Neural progenitor cell (in vitro differentiated cells): ENCODE results near the gene CYB5R3. TPM values are rescaled to one million over a fixed set of nuclear protein-coding genes. Genes with fewer than 3 reads are reported as not detected.

Experiments
- DNase-seq: peaks from one replicate; pipeline ENCODE4 v3.0.0-alpha.2; 2016; ENCODE audit warnings: low spot score
- H2AFZ ChIP-seq: fragments of 200-600 bp; sonication (generic); replicated peaks from 2 replicates; pipeline ENCODE4 v1.6.1; 2016; ENCODE audit warnings: antibody characterized with exemption
- H3F3A ChIP-seq: fragments of 200-600 bp; sonication (generic); 2 replicates; pipeline ENCODE4 v1.6.1; 2016; ENCODE audit warnings: antibody characterized with exemption, low read depth
- H3K27ac ChIP-seq: fragments of 200-600 bp; sonication (generic); 2 replicates; pipeline ENCODE4 v1.5.1; 2016; ENCODE audit warnings: mild to moderate bottlenecking
- H3K27me3 ChIP-seq: fragments of 200-600 bp; sonication (generic); 2 replicates; pipeline ENCODE4 v1.6.1; 2016; ENCODE audit warnings: mild to moderate bottlenecking, moderate library complexity
- H3K36me3 ChIP-seq: fragments of 200-600 bp; sonication (generic); 2 replicates; pipeline ENCODE4 v1.5.1; 2016
- H3K4me1 ChIP-seq: fragments of 200-600 bp; sonication (generic); 2 replicates; pipeline ENCODE4 v1.6.1; 2016; ENCODE audit warnings: mixed run types
- H3K4me2 ChIP-seq: fragments of 200-600 bp; sonication (generic); 2 replicates; pipeline ENCODE4 v1.6.1; 2016
- H3K4me3 ChIP-seq: fragments of 200-600 bp; sonication (generic); 2 replicates; pipeline ENCODE4 v1.5.1; 2016
- H3K79me2 ChIP-seq: fragments of 200-600 bp; sonication (generic); 2 replicates; pipeline ENCODE4 v1.6.1; 2016; ENCODE audit warnings: low read depth
- H3K9ac ChIP-seq: fragments of 200-600 bp; sonication (generic); 2 replicates; pipeline ENCODE4 v1.6.1; 2016
- H3K9me3 ChIP-seq: fragments of 200-600 bp; sonication (generic); 2 replicates; pipeline ENCODE4 v1.5.1; 2016; ENCODE audit warnings: low read depth
- H4K20me1 ChIP-seq: fragments of 200-600 bp; sonication (generic); 2 replicates; pipeline ENCODE4 v1.6.1; 2016; ENCODE audit warnings: low read depth
- H3K27ac Mint-ChIP-seq: 3 replicates; pipeline ENCODE4 v1.8.0; 2021; ENCODE audit warnings: mixed read lengths
- H3K27me3 Mint-ChIP-seq: 2 replicates; pipeline ENCODE4 v1.8.0; 2022; ENCODE audit warnings: low read depth, mild to moderate bottlenecking, inconsistent platforms, moderate library complexity, mixed read lengths; ENCODE audit not compliant: insufficient read depth
- H3K36me3 Mint-ChIP-seq: 3 replicates; pipeline ENCODE4 v1.8.0; 2021; ENCODE audit warnings: mixed read lengths
- H3K4me1 Mint-ChIP-seq: 3 replicates; pipeline ENCODE4 v1.8.0; 2021; ENCODE audit warnings: mixed read lengths
- H3K4me3 Mint-ChIP-seq: 3 replicates; pipeline ENCODE4 v1.8.0; 2021; ENCODE audit warnings: mild to moderate bottlenecking, moderate library complexity, mixed read lengths
- H3K9me3 Mint-ChIP-seq: 3 replicates; pipeline ENCODE4 v1.8.0; 2020; ENCODE audit warnings: mixed read lengths
- EZH2 ChIP-seq: fragments of 200-600 bp; sonication (generic); IDR thresholded peaks from 2 replicates; pipeline ENCODE4 v1.6.1; 2017; ENCODE audit warnings: antibody characterized with exemption, mild to moderate bottlenecking, moderate library complexity
- EZH2phosphoT487 ChIP-seq: fragments of 200-600 bp; sonication (generic); IDR thresholded peaks from 2 replicates; pipeline ENCODE4 v1.6.1; 2017; ENCODE audit warnings: antibody characterized with exemption
- total RNA-seq: library from RNA; depleted of rRNA; stranded (reverse); fragments of >200 nt; gene quantifications from 2 replicates; pipeline ENCODE4 v1.2.3, GENCODE V29; 2015; ENCODE audit warnings: low replicate concordance
- TF ChIP-seq, protein P1 (sequence below): fragments of 200-600 bp; sonication (generic); IDR thresholded peaks from 2 replicates; pipeline ENCODE4 v1.5.1; 2017; ENCODE audit warnings: antibody characterized with exemption, mild to moderate bottlenecking

The CYB5R3 gene
- total RNA-seq, 1 donor from 2014 or later = 21.6 TPM

DNA sequence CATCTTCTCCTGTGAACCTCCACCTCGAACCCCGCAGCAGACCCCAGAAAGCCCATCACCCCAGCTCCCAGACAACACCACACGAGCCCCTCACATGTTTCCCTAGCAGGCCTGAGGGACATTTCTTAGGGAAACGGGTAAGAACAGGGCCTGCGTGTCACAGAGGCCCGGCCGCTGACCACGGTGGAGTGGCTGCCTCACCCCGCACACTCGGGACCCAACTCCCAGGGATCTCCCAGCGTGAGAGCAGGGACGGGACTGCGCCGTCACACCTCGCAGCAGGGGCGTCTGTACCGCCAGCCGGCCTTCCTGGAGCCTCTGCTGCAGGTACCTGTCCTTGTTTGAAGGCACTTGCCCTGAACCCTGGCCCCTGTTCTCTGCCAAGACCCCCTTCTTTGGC is 19.0 kb downstream of the CYB5R3 start:
- H2AFZ ChIP-seq = no peak overlapping the region
- H3K9ac ChIP-seq = no peak overlapping the region
- no peak overlapping the region for H3K27ac ChIP-seq
- H3K27ac Mint-ChIP-seq = no peak overlapping the region
- no peak overlapping the region for H3K4me3 Mint-ChIP-seq
- H3F3A ChIP-seq = no peaks in the 10 kb centered on the region
- no peaks in the 10 kb centered on the region for H3K4me1 Mint-ChIP-seq
- H3K27me3 Mint-ChIP-seq = no peaks in the 10 kb centered on the region
- no peak overlapping the region for H3K4me3 ChIP-seq
- no peaks in the 10 kb centered on the region for H3K9me3 Mint-ChIP-seq
- TF ChIP-seq EZH2 = no peak
- H3K36me3 Mint-ChIP-seq = peaks cover 13% of the 10 kb centered on the region
- no peaks in the 10 kb centered on the region for H3K79me2 ChIP-seq
- H3K9me3 ChIP-seq = no peaks in the 10 kb centered on the region
- no peaks in the 10 kb centered on the region for H3K4me1 ChIP-seq
- no peak overlapping the region for H3K4me2 ChIP-seq
- DNase-seq = no peak
- no peaks in the 10 kb centered on the region for H3K27me3 ChIP-seq
- no peaks in the 10 kb centered on the region for H3K36me3 ChIP-seq
- peaks cover 7% of the 10 kb centered on the region for H4K20me1 ChIP-seq

DNA sequence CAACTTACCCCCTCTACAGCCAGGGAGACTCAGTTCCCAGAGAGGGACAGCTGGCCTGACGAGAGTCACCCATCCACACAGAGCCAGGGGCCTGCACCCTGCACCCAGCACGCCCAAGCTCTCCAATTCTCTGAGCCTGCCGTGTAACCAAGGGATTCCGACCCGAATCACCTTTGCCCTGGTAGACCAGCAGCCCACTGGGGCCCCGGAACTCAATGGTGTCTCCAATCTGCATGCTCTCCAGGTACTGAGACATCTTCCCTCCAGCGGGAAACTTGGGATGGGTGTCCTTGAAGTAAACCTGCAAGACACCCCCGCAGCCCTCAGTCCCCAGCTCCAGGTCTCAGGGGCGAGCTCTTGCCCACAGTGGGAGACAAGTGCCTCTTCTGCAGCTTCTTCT is 21.2 kb downstream of the CYB5R3 start:
- peaks cover 15% of the 10 kb centered on the region for H3K36me3 Mint-ChIP-seq
- H3K27ac Mint-ChIP-seq = no peak overlapping the region

DNA sequence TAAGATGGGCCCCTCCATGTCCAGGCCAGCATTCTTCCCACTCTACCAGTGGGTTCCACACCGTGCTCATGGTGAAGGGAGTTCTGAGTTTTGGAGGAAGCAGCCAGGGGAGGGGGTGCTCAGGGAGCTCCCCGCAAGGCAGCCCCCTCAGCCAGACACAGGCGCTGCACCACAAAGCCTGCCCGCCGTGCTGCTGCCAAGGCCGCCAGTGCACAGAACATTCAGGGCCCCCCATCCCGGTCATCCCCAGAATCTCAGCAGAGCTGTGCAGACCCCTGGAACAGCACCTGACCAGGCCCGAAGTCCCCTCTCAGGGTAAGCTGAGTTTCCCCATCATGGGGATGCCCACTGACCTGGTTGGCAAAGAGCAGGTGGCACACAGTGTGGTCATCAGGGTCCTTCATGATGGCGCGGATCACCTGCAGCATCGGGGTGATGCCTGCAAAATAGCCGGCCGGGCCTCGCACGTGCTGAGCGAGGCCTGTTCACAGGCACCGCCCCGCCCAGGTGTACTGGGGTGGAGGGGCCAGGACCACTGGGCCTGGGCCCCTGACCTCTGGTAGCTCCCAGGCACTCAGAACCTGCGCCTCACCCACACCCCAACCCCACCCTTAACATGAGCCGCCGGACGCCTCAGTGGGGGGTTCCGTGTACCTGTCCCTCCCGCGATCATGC is 22.1 kb downstream of the CYB5R3 start:
- H3K36me3 ChIP-seq = no peaks in the 10 kb centered on the region

More for the DNA sequence above, 21.2 kb downstream of the CYB5R3 start:
- H3K9me3 ChIP-seq = no peaks in the 10 kb centered on the region
- DNase-seq = no peak
- Mint-ChIP-seq H3K4me3 (no peak overlapping the region), H3K27me3 (peaks cover 2% of the 10 kb centered on the region), H3K4me1 (no peaks in the 10 kb centered on the region), H3K9me3 (no peaks in the 10 kb centered on the region)
- H3K27me3 ChIP-seq = no peaks in the 10 kb centered on the region
- no peaks in the 10 kb centered on the region for H3F3A ChIP-seq
- TF ChIP-seq EZH2 (no peak), EZH2phosphoT487 (no peak)
- TF ChIP-seq, protein P1, sequence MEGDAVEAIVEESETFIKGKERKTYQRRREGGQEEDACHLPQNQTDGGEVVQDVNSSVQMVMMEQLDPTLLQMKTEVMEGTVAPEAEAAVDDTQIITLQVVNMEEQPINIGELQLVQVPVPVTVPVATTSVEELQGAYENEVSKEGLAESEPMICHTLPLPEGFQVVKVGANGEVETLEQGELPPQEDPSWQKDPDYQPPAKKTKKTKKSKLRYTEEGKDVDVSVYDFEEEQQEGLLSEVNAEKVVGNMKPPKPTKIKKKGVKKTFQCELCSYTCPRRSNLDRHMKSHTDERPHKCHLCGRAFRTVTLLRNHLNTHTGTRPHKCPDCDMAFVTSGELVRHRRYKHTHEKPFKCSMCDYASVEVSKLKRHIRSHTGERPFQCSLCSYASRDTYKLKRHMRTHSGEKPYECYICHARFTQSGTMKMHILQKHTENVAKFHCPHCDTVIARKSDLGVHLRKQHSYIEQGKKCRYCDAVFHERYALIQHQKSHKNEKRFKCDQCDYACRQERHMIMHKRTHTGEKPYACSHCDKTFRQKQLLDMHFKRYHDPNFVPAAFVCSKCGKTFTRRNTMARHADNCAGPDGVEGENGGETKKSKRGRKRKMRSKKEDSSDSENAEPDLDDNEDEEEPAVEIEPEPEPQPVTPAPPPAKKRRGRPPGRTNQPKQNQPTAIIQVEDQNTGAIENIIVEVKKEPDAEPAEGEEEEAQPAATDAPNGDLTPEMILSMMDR = no peak
- peaks cover 7% of the 10 kb centered on the region for H4K20me1 ChIP-seq
- H3K79me2 ChIP-seq = no peaks in the 10 kb centered on the region
- no peaks in the 10 kb centered on the region for H3K4me1 ChIP-seq
- H2AFZ ChIP-seq = no peak overlapping the region
- H3K27ac ChIP-seq = no peak overlapping the region
- no peak overlapping the region for H3K4me3 ChIP-seq
- no peaks in the 10 kb centered on the region for H3K36me3 ChIP-seq
- no peak overlapping the region for H3K4me2 ChIP-seq
- no peak overlapping the region for H3K9ac ChIP-seq

DNA sequence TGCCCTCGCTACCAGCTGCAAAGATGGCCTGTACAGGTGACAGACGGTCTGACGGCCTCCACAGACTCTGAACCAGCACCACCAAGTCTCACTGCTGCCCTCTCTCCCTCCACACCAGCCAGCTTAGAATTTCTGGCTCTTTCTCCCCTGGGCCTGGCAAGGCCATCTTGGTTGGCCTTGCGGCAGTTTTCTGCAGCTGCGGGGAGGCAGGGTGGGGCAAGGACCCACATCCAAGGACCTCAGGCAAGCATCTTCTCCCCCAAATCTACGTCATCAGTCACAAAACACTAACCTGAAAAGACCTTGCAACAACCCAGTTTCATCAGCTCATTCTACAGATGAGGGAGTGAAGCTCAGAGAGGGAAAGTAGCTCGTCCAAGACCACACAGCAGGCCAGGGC is 22.8 kb downstream of the CYB5R3 start:
- peaks cover 15% of the 10 kb centered on the region for H3K36me3 Mint-ChIP-seq
- no peak overlapping the region for H3K9ac ChIP-seq
- H3K4me2 ChIP-seq = no peak overlapping the region
- no peak for DNase-seq
- H4K20me1 ChIP-seq = no peaks in the 10 kb centered on the region
- no peak overlapping the region for H2AFZ ChIP-seq
- H3K27ac Mint-ChIP-seq = peak overlapping the region; percentile 18
- no peak overlapping the region for H3K4me3 ChIP-seq
- peaks cover 7% of the 10 kb centered on the region for H3K4me1 Mint-ChIP-seq
- TF ChIP-seq EZH2 (no peak), EZH2phosphoT487 (no peak)
- TF ChIP-seq, protein P1 = no peak
- H3K4me1 ChIP-seq = no peaks in the 10 kb centered on the region
- H3K79me2 ChIP-seq = no peaks in the 10 kb centered on the region
- no peaks in the 10 kb centered on the region for H3K9me3 ChIP-seq
- H3K27me3 Mint-ChIP-seq = peaks cover 6% of the 10 kb centered on the region
- H3F3A ChIP-seq = peaks cover 8% of the 10 kb centered on the region
- no peaks in the 10 kb centered on the region for H3K9me3 Mint-ChIP-seq
- no peak overlapping the region for H3K27ac ChIP-seq
- no peaks in the 10 kb centered on the region for H3K27me3 ChIP-seq
- no peak overlapping the region for H3K4me3 Mint-ChIP-seq
- H3K36me3 ChIP-seq = no peaks in the 10 kb centered on the region

More for the DNA sequence above, 22.1 kb downstream of the CYB5R3 start:
- Mint-ChIP-seq H3K4me1 (peaks cover under 1% of the 10 kb centered on the region), H3K36me3 (peaks cover 15% of the 10 kb centered on the region), H3K27me3 (peaks cover 6% of the 10 kb centered on the region), H3K9me3 (no peaks in the 10 kb centered on the region), H3K4me3 (no peak overlapping the region), H3K27ac (no peak overlapping the region)
- H3K9me3 ChIP-seq = no peaks in the 10 kb centered on the region
- peaks cover 6% of the 10 kb centered on the region for H4K20me1 ChIP-seq
- H3K4me2 ChIP-seq = no peak overlapping the region
- H3K4me3 ChIP-seq = no peak overlapping the region
- H3K27ac ChIP-seq = no peak overlapping the region
- TF ChIP-seq EZH2 = no peak
- TF ChIP-seq, protein P1 = no peak
- TF ChIP-seq EZH2phosphoT487 = no peak
- H3K9ac ChIP-seq = no peak overlapping the region
- H3K79me2 ChIP-seq = no peaks in the 10 kb centered on the region
- peaks cover 3% of the 10 kb centered on the region for H3F3A ChIP-seq
- no peaks in the 10 kb centered on the region for H3K4me1 ChIP-seq
- no peaks in the 10 kb centered on the region for H3K27me3 ChIP-seq
- no peak for DNase-seq
- no peak overlapping the region for H2AFZ ChIP-seq
